Medulla oblongata (tissue), 1 donor: ENCODE data around the gene SUGCT.
A peak's percentile ranks its signal among the peaks of the same experiment; 100 is the strongest.
"Not testable (repeated sequence)": the region's sequence is repeated elsewhere in the genome, so short reads cannot be mapped to it uniquely, and the experiment has no call there.

ENCODE experiments used
- DNase-seq: peaks from one replicate; pipeline ENCODE4 v3.0.0-alpha.2; 2015; ENCODE audit errors: extremely low spot score

Gene SUGCT

GRCh38 chr7:40248681-40249080 lies 113.9 kb downstream of the SUGCT start:
- DNase-seq = no peak

GRCh38 chr7:40253444-40253843 lies 118.6 kb downstream of the SUGCT start:
- DNase-seq = not testable (repeated sequence)

- no peak for DNase-seq
Observed at GRCh38 chr7:40263752-40264390, 129.1 kb downstream of the SUGCT start.

- peak; percentile 17 for DNase-seq
Observed at GRCh38 chr7:40267583-40267982, 132.8 kb downstream of the SUGCT start.

- DNase-seq = peak; percentile 75
Observed at GRCh38 chr7:40268810-40269209, 134.0 kb downstream of the SUGCT start.

- no peak for DNase-seq
Observed at GRCh38 chr7:40276061-40276460, 141.3 kb downstream of the SUGCT start.

- no peak for DNase-seq
Observed at GRCh38 chr7:40279991-40280390, 145.2 kb downstream of the SUGCT start.

GRCh38 chr7:40282858-40283257 lies 148.1 kb downstream of the SUGCT start:
- no peak for DNase-seq

- DNase-seq = no peak
Observed at GRCh38 chr7:40283391-40283790, 148.6 kb downstream of the SUGCT start.

- no peak for DNase-seq
Observed at GRCh38 chr7:40288827-40289226, 154.0 kb downstream of the SUGCT start.

GRCh38 chr7:40297741-40298311 lies 163.0 kb downstream of the SUGCT start:
- no peak for DNase-seq

- no peak for DNase-seq
Observed at GRCh38 chr7:40298421-40298820, 163.6 kb downstream of the SUGCT start.

GRCh38 chr7:40299097-40299496 lies 164.3 kb downstream of the SUGCT start:
- no peak for DNase-seq

GRCh38 chr7:40300146-40300670 lies 165.4 kb downstream of the SUGCT start:
- DNase-seq = no peak

- no peak for DNase-seq
Observed at GRCh38 chr7:40301486-40302068, 166.8 kb downstream of the SUGCT start.

GRCh38 chr7:40303996-40304395 lies 169.2 kb downstream of the SUGCT start:
- no peak for DNase-seq

- no peak for DNase-seq
Observed at GRCh38 chr7:40305229-40305628, 170.4 kb downstream of the SUGCT start.

- no peak for DNase-seq
Observed at GRCh38 chr7:40306025-40306424, 171.2 kb downstream of the SUGCT start.

GRCh38 chr7:40306596-40306995 lies 171.8 kb downstream of the SUGCT start:
- no peak for DNase-seq

GRCh38 chr7:40310258-40310657 lies 175.5 kb downstream of the SUGCT start:
- no peak for DNase-seq

GRCh38 chr7:40311307-40311706 lies 176.5 kb downstream of the SUGCT start:
- no peak for DNase-seq

- no peak for DNase-seq
Observed at GRCh38 chr7:40315277-40315676, 180.5 kb downstream of the SUGCT start.

- DNase-seq = no peak
Observed at GRCh38 chr7:40316176-40316575, 181.4 kb downstream of the SUGCT start.
